PC-9 (cell line): Measurements from ENCODE around the gene CFAP46.

Source experiments
- CTCF ChIP-seq: fragments of 200-600 bp; sonication (generic); conservative IDR thresholded peaks from 2 replicates; pipeline ENCODE4 v1.6.1; 2017; ENCODE audit warnings: mixed run types, antibody characterized with exemption, mild to moderate bottlenecking, moderate library complexity
- EZH2 ChIP-seq: fragments of 200-600 bp; sonication (generic); IDR thresholded peaks from 2 replicates; pipeline ENCODE4 v1.8.0; 2017; ENCODE audit warnings: antibody characterized with exemption, low read depth

GRCh38 chr10:132873395-132873794 lies 69.0 kb downstream of the CFAP46 start:
- TF ChIP-seq CTCF (no peak), EZH2 (no peak)
